ENCODE measurements around the gene RAB11FIP3. TPM values are rescaled to one million over a fixed set of nuclear protein-coding genes. Genes with fewer than 3 reads are reported as not detected.

The RAB11FIP3 gene
- total and polyA plus RNA-seq, 9 of the 15 experiments (the other 6 are each of a cell fraction or from before 2014, with no cell fraction given) = 0.46 to 13.1 (median 4.3) TPM

- TF ChIP-seq ZNF584 (CRISPR knock-in tag; IDR thresholded peaks at IDR 0.05; ENCODE audit: low read depth) (no peak), TAF7 (tag; IDR thresholded peaks at IDR 0.05) (no peak), ZNF780A (CRISPR knock-in tag; IDR thresholded peaks at IDR 0.05) (no peak), THAP7 (CRISPR knock-in tag; IDR thresholded peaks at IDR 0.05) (no peak), ZNF76 (CRISPR knock-in tag; IDR thresholded peaks at IDR 0.05; ENCODE audit: borderline replicate concordance) (no peak), EP400 (IDR thresholded peaks at IDR 0.05) (peak; percentile 42), BHLHE40 (IDR thresholded peaks at IDR 0.05; ENCODE audit: low read length) (peak; percentile 17; the same call in 1 of the 2 replicates), SAFB (IDR thresholded peaks at IDR 0.05; ENCODE audit: borderline replicate concordance, low read depth, low read length) (no peak), BRCA1 (IDR thresholded peaks at IDR 0.05) (no peak), BRCA1 (CRISPR knock-in tag; IDR thresholded peaks at IDR 0.05) (no peak), STAG1 (CRISPR knock-in tag; IDR thresholded peaks at IDR 0.05; ENCODE audit: borderline replicate concordance) (peak; percentile 77), SNAPC5 (CRISPR knock-in tag; IDR thresholded peaks at IDR 0.05) (no peak), THRB (CRISPR knock-in tag; conservative IDR thresholded peaks at IDR 0.05) (no peak), ARNT (IDR thresholded peaks at IDR 0.05) (0 out of 4 replicates have a peak, but pooled peaks have one; percentile 41 to 51), FOSL1 (tag; conservative IDR thresholded peaks at IDR 0.05) (no peak), AFF1 (IDR thresholded peaks at IDR 0.05; ENCODE audit: low read depth in 1 of 2, partially characterized antibody in 2 of 2) (no peak), ZFP30 (CRISPR knock-in tag; IDR thresholded peaks at IDR 0.05; ENCODE audit: borderline replicate concordance) (no peak), ZNF586 (CRISPR knock-in tag; conservative IDR thresholded peaks at IDR 0.05) (no peak), POLR3A (IDR thresholded peaks at IDR 0.05; ENCODE audit: borderline replicate concordance, extremely low read depth, insufficient read depth, insufficient read length) (no peak), KLF6 (CRISPR knock-in tag; IDR thresholded peaks at IDR 0.05; ENCODE audit: borderline replicate concordance) (no peak), JUND (IDR thresholded peaks at IDR 0.05; ENCODE audit: borderline replicate concordance, low read depth, low read length) (peak; percentile 34; the same call in 1 of the 2 replicates), JUND (tag; IDR thresholded peaks at IDR 0.05; ENCODE audit: borderline replicate concordance, low read depth, low read length) (no peak), MIER1 (IDR thresholded peaks at IDR 0.05; ENCODE audit: low read depth) (no peak), FIP1L1 (IDR thresholded peaks at IDR 0.05; ENCODE audit: low read depth, low read length, poor library complexity, severe bottlenecking) (no peak)
Observed at GRCh38 chr16:391885-392335, 33.5 kb upstream of the RAB11FIP3 start (continued).

Measured in K562 (cell line).